NCI-H2171 (cell line): ENCODE measurements around the gene SQSTM1.
"Not testable (repeated sequence)": the region's sequence is repeated elsewhere in the genome, so short reads cannot be mapped to it uniquely, and the experiment has no call there.

Source experiments
- DNase-seq: peaks from one replicate; lab custom pipeline; 2025; lab: John Stamatoyannopoulos, UW

The SQSTM1 gene

GRCh38 chr5:179825655-179826182 is 5.0 kb downstream of the SQSTM1 start:
- DNase-seq = no peak

- no peak for DNase-seq
Observed at GRCh38 chr5:179827680-179828079, 7.0 kb downstream of the SQSTM1 start.

- no peak for DNase-seq
Observed at GRCh38 chr5:179828756-179829421, 8.2 kb downstream of the SQSTM1 start.

- DNase-seq = no peak
Observed at GRCh38 chr5:179829732-179830435, 9.2 kb downstream of the SQSTM1 start.

- DNase-seq = no peak
Observed at GRCh38 chr5:179830818-179831468, 10.2 kb downstream of the SQSTM1 start.

- DNase-seq = no peak
Observed at GRCh38 chr5:179832039-179832745, 11.5 kb downstream of the SQSTM1 start.

GRCh38 chr5:179833056-179833708 is 12.5 kb downstream of the SQSTM1 start:
- DNase-seq = no peak

GRCh38 chr5:179833709-179834070 is 13.0 kb downstream of the SQSTM1 start:
- DNase-seq = no peak

- no peak for DNase-seq
Observed at GRCh38 chr5:179834120-179834519, 13.4 kb downstream of the SQSTM1 start.

- not testable (repeated sequence) for DNase-seq
Observed at GRCh38 chr5:179834871-179835270, 14.2 kb downstream of the SQSTM1 start.

GRCh38 chr5:179836225-179837019 is 15.7 kb downstream of the SQSTM1 start:
- no peak for DNase-seq

GRCh38 chr5:179837076-179838011 is 16.6 kb downstream of the SQSTM1 start:
- DNase-seq = no peak

GRCh38 chr5:179839328-179840256 is 18.9 kb downstream of the SQSTM1 start:
- DNase-seq = no peak

GRCh38 chr5:179840321-179840720 is 19.6 kb downstream of the SQSTM1 start:
- no peak for DNase-seq

GRCh38 chr5:179840766-179841165 is 20.1 kb downstream of the SQSTM1 start:
- no peak for DNase-seq

- no peak for DNase-seq
Observed at GRCh38 chr5:179841621-179842020, 20.9 kb downstream of the SQSTM1 start.

GRCh38 chr5:179852993-179853547 is 32.4 kb downstream of the SQSTM1 start:
- DNase-seq = no peak

- no peak for DNase-seq
Observed at GRCh38 chr5:179854356-179854755, 33.7 kb downstream of the SQSTM1 start.

- peak; percentile 11 for DNase-seq
Observed at GRCh38 chr5:179858241-179858585, 37.5 kb downstream of the SQSTM1 start.
